NB4 (cell line): Measurements from ENCODE around the gene DHX57.
"Not testable (repeated sequence)": the region's sequence is repeated elsewhere in the genome, so short reads cannot be mapped to it uniquely, and the experiment has no call there.

Experiments
- DNase-seq: peaks from one replicate; pipeline ENCODE4 v3.0.0; 2010; ENCODE audit warnings: low read depth
- H3K4me3 ChIP-seq: one replicate; pipeline ENCODE4 v1.5.1; 2011; ENCODE audit warnings: mild to moderate bottlenecking, low read depth, low read length, moderate library complexity
- MYC ChIP-seq: IDR thresholded peaks from 2 replicates; pipeline ENCODE4 v1.6.1; 2011; ENCODE audit warnings: low read depth, low read length
- POLR2A ChIP-seq: IDR thresholded peaks from 2 replicates; pipeline ENCODE4 v1.6.1; 2011; ENCODE audit warnings: mild to moderate bottlenecking; ENCODE audit not compliant: insufficient read length; ENCODE audit errors: extremely low read depth
- TF ChIP-seq, protein P1 (sequence below): IDR thresholded peaks from 2 replicates; pipeline ENCODE4 v1.6.1; 2011; ENCODE audit warnings: low read depth, low read length
- TF ChIP-seq, protein P2 (sequence below): IDR thresholded peaks from one replicate; pipeline ENCODE4 v1.5.1; 2012; ENCODE audit warnings: low read depth, low read length

The DHX57 gene

DNA sequence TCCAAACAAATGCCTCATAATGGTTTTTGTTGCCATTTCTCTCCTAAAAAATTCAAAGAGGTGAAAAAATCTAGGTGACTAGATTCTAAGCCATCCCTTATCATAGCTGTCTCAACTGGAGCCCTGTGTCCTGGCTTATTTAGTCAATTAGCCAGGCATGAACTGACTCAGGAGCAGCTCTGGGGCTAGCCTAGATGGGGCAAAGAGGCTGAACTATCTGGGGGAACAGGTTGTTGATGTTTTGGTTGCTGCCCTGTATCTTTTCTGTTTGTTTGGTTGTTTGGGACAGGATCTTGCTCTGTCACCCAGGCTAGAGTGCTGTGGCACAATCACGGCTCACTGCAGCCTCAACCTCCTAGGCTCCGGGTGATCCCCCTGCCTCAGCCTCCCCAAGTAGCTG is 83.0 kb downstream of the DHX57 start:
- no peak overlapping the region for H3K4me3 ChIP-seq
- TF ChIP-seq POLR2A (no peak), MYC (no peak)
- TF ChIP-seq, protein P1, sequence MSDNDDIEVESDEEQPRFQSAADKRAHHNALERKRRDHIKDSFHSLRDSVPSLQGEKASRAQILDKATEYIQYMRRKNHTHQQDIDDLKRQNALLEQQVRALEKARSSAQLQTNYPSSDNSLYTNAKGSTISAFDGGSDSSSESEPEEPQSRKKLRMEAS: no peak
- TF ChIP-seq, protein P2, sequence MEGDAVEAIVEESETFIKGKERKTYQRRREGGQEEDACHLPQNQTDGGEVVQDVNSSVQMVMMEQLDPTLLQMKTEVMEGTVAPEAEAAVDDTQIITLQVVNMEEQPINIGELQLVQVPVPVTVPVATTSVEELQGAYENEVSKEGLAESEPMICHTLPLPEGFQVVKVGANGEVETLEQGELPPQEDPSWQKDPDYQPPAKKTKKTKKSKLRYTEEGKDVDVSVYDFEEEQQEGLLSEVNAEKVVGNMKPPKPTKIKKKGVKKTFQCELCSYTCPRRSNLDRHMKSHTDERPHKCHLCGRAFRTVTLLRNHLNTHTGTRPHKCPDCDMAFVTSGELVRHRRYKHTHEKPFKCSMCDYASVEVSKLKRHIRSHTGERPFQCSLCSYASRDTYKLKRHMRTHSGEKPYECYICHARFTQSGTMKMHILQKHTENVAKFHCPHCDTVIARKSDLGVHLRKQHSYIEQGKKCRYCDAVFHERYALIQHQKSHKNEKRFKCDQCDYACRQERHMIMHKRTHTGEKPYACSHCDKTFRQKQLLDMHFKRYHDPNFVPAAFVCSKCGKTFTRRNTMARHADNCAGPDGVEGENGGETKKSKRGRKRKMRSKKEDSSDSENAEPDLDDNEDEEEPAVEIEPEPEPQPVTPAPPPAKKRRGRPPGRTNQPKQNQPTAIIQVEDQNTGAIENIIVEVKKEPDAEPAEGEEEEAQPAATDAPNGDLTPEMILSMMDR: no peak
- DNase-seq: no peak

DNA sequence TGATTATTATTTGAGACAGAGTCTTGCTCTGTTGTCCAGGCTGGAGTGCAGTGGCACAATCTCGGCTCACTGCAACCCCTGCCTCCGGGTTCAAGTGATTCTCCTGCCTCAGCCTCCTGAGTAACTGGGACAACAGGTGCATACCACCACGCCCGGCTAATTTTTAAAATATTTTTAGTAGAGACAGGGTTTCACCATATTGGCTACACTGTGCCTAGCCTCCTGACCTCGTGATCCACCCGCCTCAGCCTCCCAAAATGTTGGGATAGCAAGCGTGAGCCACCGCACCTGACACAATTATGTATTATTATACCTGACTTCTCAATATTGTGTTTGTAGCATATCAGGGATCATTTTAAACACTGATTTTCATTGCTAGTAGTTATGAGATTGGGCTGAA is 83.4 kb downstream of the DHX57 start:
- H3K4me3 ChIP-seq: not testable (repeated sequence)

DNA sequence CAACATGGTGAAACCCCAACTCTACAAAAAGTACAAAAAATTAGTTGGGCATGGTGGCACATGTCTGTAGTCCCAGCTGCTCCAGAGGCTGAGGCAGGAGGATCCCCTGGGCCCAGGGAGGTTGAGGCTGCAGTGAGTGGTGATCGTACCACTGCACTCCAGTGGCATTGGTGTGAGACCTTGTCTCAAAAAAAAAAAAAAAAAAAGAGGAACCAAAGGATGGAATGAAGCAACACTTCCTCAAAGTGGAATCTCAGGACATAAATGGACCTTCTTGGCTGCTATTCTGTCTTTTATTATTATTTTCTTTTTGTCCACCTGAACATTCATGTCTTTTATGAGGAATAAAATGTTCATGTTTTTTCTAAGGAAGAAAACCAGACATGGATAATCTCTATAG is 84.0 kb downstream of the DHX57 start:
- peak; percentile 63 for DNase-seq
- no peak overlapping the region for H3K4me3 ChIP-seq
- TF ChIP-seq POLR2A (no peak), MYC (no peak)
- TF ChIP-seq, protein P1: no peak
- TF ChIP-seq, protein P2: no peak

More for the DNA sequence above, 83.4 kb downstream of the DHX57 start:
- DNase-seq: not testable (repeated sequence)

DNA sequence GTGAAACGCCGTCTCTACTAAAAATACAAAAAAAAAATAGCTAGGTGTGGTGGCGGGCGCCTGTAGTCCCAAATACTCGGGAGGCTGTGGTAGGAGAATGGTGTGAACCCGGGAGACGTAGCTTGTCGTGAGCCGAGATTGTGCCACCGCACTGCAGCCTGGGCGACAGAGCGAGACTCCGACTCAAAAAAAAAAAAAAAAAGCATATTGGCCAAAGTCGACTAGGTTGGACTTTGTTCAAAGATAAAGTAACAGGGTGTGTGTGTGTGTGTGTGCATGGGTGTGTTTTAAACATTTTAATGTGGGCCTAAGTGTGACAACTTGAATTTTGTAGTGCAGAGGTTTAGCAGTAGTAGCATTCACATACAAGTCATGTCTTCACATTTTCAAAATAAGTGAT is 86.0 kb downstream of the DHX57 start:
- no peak overlapping the region for H3K4me3 ChIP-seq
- TF ChIP-seq, protein P1: no peak
- no peak for TF ChIP-seq MYC
- TF ChIP-seq, protein P2: no peak
- TF ChIP-seq POLR2A: no peak
- DNase-seq: no peak

DNA sequence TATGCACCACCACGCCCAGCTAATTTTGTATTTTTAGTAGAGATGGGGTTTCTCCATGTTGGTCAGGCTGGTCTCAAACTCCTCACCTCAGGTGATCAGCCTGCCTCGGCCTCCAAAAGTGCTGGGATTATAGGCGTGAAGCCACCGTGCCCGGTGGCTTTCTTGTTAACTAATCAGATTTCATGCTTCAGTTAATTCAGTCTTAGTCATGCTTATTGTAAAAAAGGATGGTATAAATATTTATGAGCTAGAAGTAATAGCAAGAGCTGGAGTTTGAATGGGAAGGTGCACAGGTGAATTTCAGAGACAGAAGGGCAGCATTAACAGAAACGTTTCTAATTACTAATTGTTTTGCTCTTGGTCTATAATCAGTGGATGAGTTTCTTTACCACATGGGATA is 87.4 kb downstream of the DHX57 start:
- TF ChIP-seq, protein P2: no peak
- no peak for TF ChIP-seq MYC
- TF ChIP-seq, protein P1: no peak
- no peak for DNase-seq
- H3K4me3 ChIP-seq: no peak overlapping the region

DNA sequence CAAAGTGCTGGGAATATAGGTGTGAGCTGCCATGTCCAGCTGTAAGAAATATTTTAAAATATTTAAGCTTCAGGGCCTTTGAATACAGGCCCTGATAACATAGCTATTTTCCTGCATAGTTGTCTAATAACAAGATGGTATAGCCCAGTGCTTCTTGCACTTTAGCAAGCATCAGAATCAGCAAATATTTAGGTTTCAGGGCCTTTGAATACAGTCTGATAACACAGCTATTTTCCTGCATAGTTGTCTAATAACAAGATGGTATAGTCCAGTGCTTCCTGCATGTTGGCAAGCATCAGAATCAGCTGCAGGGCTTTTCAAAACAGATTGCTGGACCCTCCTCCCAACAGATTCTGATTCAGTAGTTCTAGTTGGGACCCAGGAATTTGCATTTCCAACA is 92.1 kb downstream of the DHX57 start:
- TF ChIP-seq, protein P2: no peak
- TF ChIP-seq, protein P1: no peak
- TF ChIP-seq MYC (no peak), POLR2A (no peak)
- H3K4me3 ChIP-seq: no peak overlapping the region
- DNase-seq: no peak
